SK-N-SH (cell line): ENCODE measurements around the gene SIRPD. TPM values are rescaled to one million over a fixed set of nuclear protein-coding genes. Genes with fewer than 3 reads are reported as not detected.

Experiments used
- CTCF ChIA-PET: fragments of 300-600, 350-600 bp; formaldehyde crosslinking; extraction: SDS; loops from one replicate; lab custom pipeline; 2021; lab: Yijun Ruan, JAX
- POLR2A ChIA-PET: fragments of 350-600 bp; sonication (Branson Sonifier 250); formaldehyde crosslinking; extraction: SDS; loops from one replicate; lab custom pipeline; 2020; ENCODE audit warnings: antibody characterized with exemption, inconsistent platforms; lab: Yijun Ruan, JAX
- DNase-seq: peaks from one replicate; pipeline ENCODE4 v3.0.0; 2012
- H2AFZ ChIP-seq: fragments of 200-600 bp; sonication (generic); 2 replicates; pipeline ENCODE4 v1.8.1; 2016; ENCODE audit warnings: antibody characterized with exemption, mild to moderate bottlenecking, low read depth
- H3F3A ChIP-seq: fragments of 200-600 bp; sonication (generic); replicated peaks from 2 replicates; pipeline ENCODE3; 2016; ENCODE audit warnings: antibody characterized with exemption, mild to moderate bottlenecking; ENCODE audit not compliant: insufficient read depth
- H3K27ac ChIP-seq, 2 experiments: fragments of 200-500 bp in 1 of 2; fragments of 200-600 bp in 1 of 2; sonication (Bioruptor generic) in 1 of 2; sonication (generic), shearing (Covaris generic) in 1 of 2; 2 replicates each; pipeline versions ENCODE4 v1.5.1 to v1.6.1; 2014 to 2016; ENCODE audit warnings: low read depth in 2 of 2, inconsistent platforms in 1 of 2, low read length in 1 of 2, mild to moderate bottlenecking in 1 of 2, mixed read lengths in 1 of 2
- H3K27me3 ChIP-seq: fragments of 200-600 bp; sonication (generic), shearing (Covaris generic); 2 replicates; pipeline ENCODE4 v1.6.1; 2016; ENCODE audit warnings: mixed run types; ENCODE audit not compliant: insufficient read depth
- H3K36me3 ChIP-seq, 2 experiments: fragments of 200-500 bp in 1 of 2; fragments of 200-600 bp in 1 of 2; sonication (Bioruptor generic) in 1 of 2; sonication (generic) in 1 of 2; replicated peaks in 1 of 2; 2 replicates each; pipeline versions ENCODE3 to v1.5.1; 2014 to 2016; ENCODE audit warnings: low read length in 1 of 2, mild to moderate bottlenecking in 1 of 2; ENCODE audit not compliant: insufficient read depth in 2 of 2, control insufficient read depth in 1 of 2
- H3K4me1 ChIP-seq, 2 experiments: fragments of 200-500 bp in 1 of 2; fragments of 200-600 bp in 1 of 2; sonication (Bioruptor generic) in 1 of 2; sonication (generic), shearing (Covaris generic) in 1 of 2; 2 replicates each; pipeline versions ENCODE4 v1.5.1 to v1.6.1; 2014 to 2016; ENCODE audit warnings: low read depth in 1 of 2, low read length in 1 of 2, mixed run types in 1 of 2; ENCODE audit not compliant: insufficient read depth in 2 of 2, control insufficient read depth in 1 of 2
- H3K4me2 ChIP-seq: fragments of 200-600 bp; sonication (generic), shearing (Covaris generic); 2 replicates; pipeline ENCODE4 v1.6.1; 2017; ENCODE audit warnings: mixed run types
- H3K4me3 ChIP-seq, 2 experiments: fragments of 200-500 bp in 1 of 2; fragments of 200-600 bp in 1 of 2; sonication (Bioruptor generic) in 1 of 2; sonication (generic), shearing (Covaris generic) in 1 of 2; 2 replicates each; pipeline versions ENCODE4 v1.5.1 to v1.8.1; 2014 to 2016; ENCODE audit warnings: low read depth in 2 of 2, inconsistent platforms in 1 of 2, low read length in 1 of 2, mild to moderate bottlenecking in 1 of 2, mixed read lengths in 1 of 2, moderate library complexity in 1 of 2
- H3K79me2 ChIP-seq: fragments of 200-600 bp; sonication (generic); 2 replicates; pipeline ENCODE4 v1.8.1; 2017; ENCODE audit warnings: mild to moderate bottlenecking; ENCODE audit not compliant: insufficient read depth
- H3K9ac ChIP-seq: fragments of 200-600 bp; sonication (generic); 2 replicates; pipeline ENCODE4 v1.6.1; 2017; ENCODE audit warnings: mixed run types
- H3K9me2 ChIP-seq: fragments of 200-600 bp; sonication (generic); 2 replicates; pipeline ENCODE4 v1.6.1; 2017; ENCODE audit warnings: mixed run types
- H3K9me3 ChIP-seq: fragments of 200-600 bp; sonication (generic); 2 replicates; pipeline ENCODE4 v1.6.1; 2017; ENCODE audit warnings: mixed run types, mild to moderate bottlenecking, moderate library complexity
- H4K20me1 ChIP-seq: fragments of 200-600 bp; sonication (generic); 2 replicates; pipeline ENCODE4 v1.6.1; 2017; ENCODE audit warnings: mild to moderate bottlenecking, mixed run types; ENCODE audit not compliant: insufficient read depth
- CTCF ChIP-seq: fragments of 200-600 bp; sonication (generic); IDR thresholded peaks from 2 replicates; pipeline ENCODE4 v1.6.1; 2017; ENCODE audit warnings: antibody characterized with exemption, mild to moderate bottlenecking, moderate library complexity
- GATA2 ChIP-seq: sonication (generic); formaldehyde crosslinking; IDR thresholded peaks from 2 replicates; pipeline ENCODE4 v1.5.0; 2020; ENCODE audit warnings: mild to moderate bottlenecking, missing genetic modification reagents
- MXI1 ChIP-seq: IDR thresholded peaks from 2 replicates; pipeline ENCODE4 v1.6.1; 2012; ENCODE audit warnings: mild to moderate bottlenecking, low read depth, low read length, improper control_type of control experiment
- RAD21 ChIP-seq: IDR thresholded peaks from 2 replicates; pipeline ENCODE4 v1.6.1; 2012; ENCODE audit warnings: mild to moderate bottlenecking, low read length
- RCOR1 ChIP-seq: fragments of 150-350 bp; IDR thresholded peaks from 2 replicates; pipeline ENCODE4 v1.6.1; 2017; ENCODE audit warnings: antibody characterized with exemption, low read length
- REST ChIP-seq: IDR thresholded peaks from 2 replicates; pipeline ENCODE4 v1.6.1; 2012; ENCODE audit warnings: mild to moderate bottlenecking, low read depth, low read length, moderate library complexity
- SIN3A ChIP-seq: IDR thresholded peaks from 2 replicates; pipeline ENCODE4 v1.6.1; 2012; ENCODE audit warnings: low read depth, mild to moderate bottlenecking, low read length, moderate library complexity, borderline replicate concordance
- TAF1 ChIP-seq: IDR thresholded peaks from 2 replicates; pipeline ENCODE4 v1.6.1; 2012; ENCODE audit warnings: low read depth, mild to moderate bottlenecking, low read length, moderate library complexity, borderline replicate concordance
- TCF12 ChIP-seq: IDR thresholded peaks from 2 replicates; pipeline ENCODE4 v1.4.0; 2012
- USF2 ChIP-seq: fragments of 150-350 bp; IDR thresholded peaks from 2 replicates; pipeline ENCODE4 v1.6.1; 2017; ENCODE audit warnings: antibody characterized with exemption, low read length, low read depth, borderline replicate concordance
- ZBTB33 ChIP-seq: IDR thresholded peaks from 2 replicates; pipeline ENCODE4 v1.4.0; 2012; ENCODE audit warnings: low read depth, borderline replicate concordance
- WGBS: methylation state at CpG from one replicate; pipeline ENCODE4 v1.1.6; 2017; ENCODE audit warnings: low lambda C conversion rate; 5-methylcytosine and 5-hydroxymethylcytosine counted together
- polyA plus RNA-seq, 3 experiments: library from polyadenylated mRNA; depleted of rRNA; stranded (reverse); fragments of >200 nt; gene quantifications; 2 replicates each; pipeline ENCODE4 v1.2.3, GENCODE V29; 2012
- TF ChIP-seq, protein P1 (sequence below): IDR thresholded peaks from 2 replicates; pipeline ENCODE4 v1.4.0; 2012; ENCODE audit warnings: low read depth
- TF ChIP-seq, protein P2 (sequence below): IDR thresholded peaks from 2 replicates; pipeline ENCODE4; 2012

Gene SIRPD
- polyA plus RNA-seq, 1 of the 3 experiments (the other 2 are of a cell fraction) = not detected

GRCh38 chr20:1533059-1533458, 24.4 kb downstream of the SIRPD start:
- Histone ChIP-seq H3K9me2 (0 out of 2 replicates have a peak, but pooled peaks cover 2% of the 10 kb centered on the region), H3K27me3 (no peaks in the 10 kb centered on the region), H4K20me1 (no peaks in the 10 kb centered on the region), H3F3A (no peaks in the 10 kb centered on the region), H3K9ac (no peak overlapping the region), H3K27ac (no peak overlapping the region), H3K4me2 (no peak overlapping the region), H3K9me3 (no peaks in the 10 kb centered on the region), H2AFZ (no peak overlapping the region), H3K4me3 (no peak overlapping the region), H3K79me2 (no peaks in the 10 kb centered on the region), H3K4me1 (no peaks in the 10 kb centered on the region), H3K36me3 (no peaks in the 10 kb centered on the region)
- ChIA-PET CTCF (interaction anchor here (0.6 kb wide), 1 partner anchor 1191 kb away, joined by 3 read pairs; no protein-coding TSS in a partner anchor), POLR2A (no interaction called here)
- no peak for DNase-seq
- no peak for TF ChIP-seq TCF12
- TF ChIP-seq GATA2 (CRISPR knock-in tag) = no peak
- TF ChIP-seq, protein P1, sequence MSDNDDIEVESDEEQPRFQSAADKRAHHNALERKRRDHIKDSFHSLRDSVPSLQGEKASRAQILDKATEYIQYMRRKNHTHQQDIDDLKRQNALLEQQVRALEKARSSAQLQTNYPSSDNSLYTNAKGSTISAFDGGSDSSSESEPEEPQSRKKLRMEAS = no peak
- TF ChIP-seq TAF1 = no peak
- no peak for TF ChIP-seq MXI1
- peak; percentile 15; the same call in 1 of the 2 replicates for TF ChIP-seq RAD21
- TF ChIP-seq ZBTB33 = no peak
- TF ChIP-seq USF2 = no peak
- TF ChIP-seq SIN3A = no peak
- WGBS = 56% methylated on average over 4 of the region's 4 CpGs

GRCh38 chr20:1528811-1529210, 28.7 kb downstream of the SIRPD start:
- 0 out of 2 replicates have a peak, but pooled peaks cover 3% of the 10 kb centered on the region for H3K9me2 ChIP-seq
- no peak overlapping the region for H3K9ac ChIP-seq
- no peaks in the 10 kb centered on the region; the same call in 1 of the 2 replicates for H3K9me3 ChIP-seq
- DNase-seq = no peak
- no peak overlapping the region for H2AFZ ChIP-seq
- no peaks in the 10 kb centered on the region for H3K36me3 ChIP-seq
- POLR2A ChIA-PET = no interaction called here
- no peaks in the 10 kb centered on the region for H3K27me3 ChIP-seq
- H3K4me1 ChIP-seq = no peaks in the 10 kb centered on the region
- CTCF ChIA-PET = interaction anchor here (1.4 to 3.0 kb wide), 2 partner anchors 20 to 61 kb away, joined by 3 to 11 read pairs; no protein-coding TSS in a partner anchor
- H3K4me3 ChIP-seq = no peak overlapping the region
- WGBS = 8% methylated on average over 1 of the region's 1 CpG
- no peaks in the 10 kb centered on the region for H3F3A ChIP-seq
- H3K4me2 ChIP-seq = no peak overlapping the region
- no peak overlapping the region for H3K27ac ChIP-seq
- no peaks in the 10 kb centered on the region for H4K20me1 ChIP-seq
- no peaks in the 10 kb centered on the region for H3K79me2 ChIP-seq
- no peak for TF ChIP-seq MXI1
- TF ChIP-seq RCOR1 = no peak
- TF ChIP-seq, protein P1 = no peak
- TF ChIP-seq, protein P2, sequence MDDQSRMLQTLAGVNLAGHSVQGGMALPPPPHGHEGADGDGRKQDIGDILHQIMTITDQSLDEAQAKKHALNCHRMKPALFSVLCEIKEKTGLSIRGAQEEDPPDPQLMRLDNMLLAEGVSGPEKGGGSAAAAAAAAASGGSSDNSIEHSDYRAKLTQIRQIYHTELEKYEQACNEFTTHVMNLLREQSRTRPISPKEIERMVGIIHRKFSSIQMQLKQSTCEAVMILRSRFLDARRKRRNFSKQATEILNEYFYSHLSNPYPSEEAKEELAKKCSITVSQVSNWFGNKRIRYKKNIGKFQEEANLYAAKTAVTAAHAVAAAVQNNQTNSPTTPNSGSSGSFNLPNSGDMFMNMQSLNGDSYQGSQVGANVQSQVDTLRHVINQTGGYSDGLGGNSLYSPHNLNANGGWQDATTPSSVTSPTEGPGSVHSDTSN = no peak
- no peak for TF ChIP-seq REST
- TF ChIP-seq CTCF = no peak
- no peak for TF ChIP-seq TCF12
- TF ChIP-seq ZBTB33 = no peak
